SHP77 (cell line): ENCODE measurements around the gene RXFP4.
"Not testable (repeated sequence)": the region's sequence is repeated elsewhere in the genome, so short reads cannot be mapped to it uniquely, and the experiment has no call there.

Experiments used
- DNase-seq, 2 experiments: peaks; one replicate each; lab custom pipeline; 2025; lab: John Stamatoyannopoulos, UW

Gene RXFP4

DNA sequence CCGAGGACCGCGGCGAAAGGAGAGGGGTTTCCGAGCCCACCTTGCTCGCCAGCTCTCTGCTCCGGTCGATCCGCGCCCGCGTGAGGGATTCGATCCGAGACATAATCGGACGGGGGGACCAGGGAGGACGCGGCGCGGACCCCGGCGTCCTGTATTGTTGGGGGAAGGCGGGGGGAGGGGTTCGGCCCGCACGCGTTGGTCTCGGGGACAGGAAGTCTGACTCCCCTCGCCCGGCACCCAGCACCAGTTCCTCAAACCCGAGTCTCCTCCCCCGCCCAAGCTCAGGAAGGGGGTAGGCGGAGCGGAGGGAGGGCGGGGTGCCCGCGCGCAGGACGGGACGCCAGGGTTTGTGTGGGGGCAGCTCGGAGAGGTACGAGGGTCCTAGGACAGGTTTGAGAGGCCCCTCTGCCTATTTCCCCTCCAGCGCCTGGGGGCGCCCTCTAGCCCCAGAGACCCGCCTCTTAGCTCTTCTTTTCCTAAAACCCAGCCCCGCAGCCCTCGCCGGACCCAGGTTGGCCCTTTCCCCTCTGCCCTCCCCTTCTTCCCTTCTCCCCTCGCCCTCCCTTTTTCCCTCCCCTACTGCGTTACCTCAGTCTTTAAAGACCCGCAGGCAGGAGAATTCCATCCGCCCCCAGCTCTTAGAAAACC lies 37.0 kb downstream of the RXFP4 start, which contains the start of gene ARHGEF2:
Gene ARHGEF2, minus strand, starts transcription at position 223 of the 648 bp plus-strand sequence. Its CDS starts 120 bp downstream, at position 103.
- DNase-seq = peak; percentile 70 to 81

DNA sequence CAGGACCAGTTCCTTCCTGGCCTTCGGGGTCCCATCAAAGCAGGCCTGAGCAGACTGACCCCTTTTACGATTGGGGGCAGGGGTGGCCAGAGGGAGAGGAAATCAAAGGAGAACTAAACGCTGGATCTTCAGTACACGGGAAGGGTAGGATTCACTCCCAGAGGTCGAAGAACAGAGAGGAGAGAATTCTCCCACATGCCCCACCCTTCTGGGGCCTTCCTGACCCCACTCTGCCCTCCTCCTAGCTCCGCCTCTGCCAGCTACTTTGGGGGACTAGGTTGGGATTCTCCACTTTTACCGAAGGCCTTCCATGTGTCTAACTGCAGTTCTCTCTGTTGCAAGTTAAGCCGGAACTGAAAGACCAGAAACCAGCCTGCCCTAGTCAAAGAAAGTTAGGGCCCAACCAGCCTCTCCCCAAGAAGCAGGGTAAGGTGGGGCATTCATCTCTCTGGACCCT lies 37.6 kb downstream of the RXFP4 start:
- no peak for DNase-seq

DNA sequence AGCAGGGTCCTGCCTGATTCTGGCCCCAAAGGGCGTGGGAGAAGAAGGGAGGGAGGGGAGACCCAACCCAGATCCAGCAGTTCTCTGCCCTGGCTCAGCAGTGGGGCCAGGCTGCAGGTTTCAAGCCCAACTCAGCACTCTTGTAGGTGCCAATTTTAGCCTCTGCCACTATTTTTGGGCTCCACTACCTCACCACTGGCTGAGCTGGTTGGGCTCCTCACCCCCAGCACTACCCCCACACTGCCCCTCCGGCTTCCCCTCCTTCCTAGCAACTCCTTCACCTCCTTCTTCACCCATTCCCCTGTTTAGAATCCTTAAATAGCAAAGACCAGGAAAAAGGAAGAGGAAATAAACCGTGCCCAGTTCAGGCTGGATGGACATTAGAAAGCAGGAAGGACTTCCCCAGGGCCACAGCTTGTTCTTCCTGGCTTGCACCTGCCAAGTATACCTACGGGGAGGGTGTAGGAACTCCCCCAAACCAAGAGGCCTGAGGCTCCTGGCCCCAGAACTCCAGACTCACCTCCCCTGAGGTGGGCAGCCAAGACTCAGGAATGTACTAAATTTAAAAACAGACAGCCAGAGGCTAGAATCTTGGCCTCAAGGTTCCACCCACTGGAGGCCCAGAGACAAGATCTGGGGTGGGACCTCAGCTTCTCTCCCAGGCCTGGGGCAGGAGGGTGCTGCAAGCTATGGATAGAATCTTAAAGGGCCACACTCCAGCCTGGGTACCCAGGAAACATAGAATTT lies 38.3 kb downstream of the RXFP4 start:
- DNase-seq = no peak

GRCh38 chr1:155981266-155982088 lies 40.0 kb downstream of the RXFP4 start:
- DNase-seq = peak in 1 of 2 experiments; percentile 55

- DNase-seq = no peak
These were observed 40.7 kb downstream of the RXFP4 start for GRCh38 chr1:155982106-155982505.

GRCh38 chr1:155983191-155984024 lies 42.0 kb downstream of the RXFP4 start:
- peak; percentile 76 to 80 for DNase-seq

- DNase-seq = peak; percentile 65 to 70
These were observed 42.9 kb downstream of the RXFP4 start for GRCh38 chr1:155984341-155984740.

DNA sequence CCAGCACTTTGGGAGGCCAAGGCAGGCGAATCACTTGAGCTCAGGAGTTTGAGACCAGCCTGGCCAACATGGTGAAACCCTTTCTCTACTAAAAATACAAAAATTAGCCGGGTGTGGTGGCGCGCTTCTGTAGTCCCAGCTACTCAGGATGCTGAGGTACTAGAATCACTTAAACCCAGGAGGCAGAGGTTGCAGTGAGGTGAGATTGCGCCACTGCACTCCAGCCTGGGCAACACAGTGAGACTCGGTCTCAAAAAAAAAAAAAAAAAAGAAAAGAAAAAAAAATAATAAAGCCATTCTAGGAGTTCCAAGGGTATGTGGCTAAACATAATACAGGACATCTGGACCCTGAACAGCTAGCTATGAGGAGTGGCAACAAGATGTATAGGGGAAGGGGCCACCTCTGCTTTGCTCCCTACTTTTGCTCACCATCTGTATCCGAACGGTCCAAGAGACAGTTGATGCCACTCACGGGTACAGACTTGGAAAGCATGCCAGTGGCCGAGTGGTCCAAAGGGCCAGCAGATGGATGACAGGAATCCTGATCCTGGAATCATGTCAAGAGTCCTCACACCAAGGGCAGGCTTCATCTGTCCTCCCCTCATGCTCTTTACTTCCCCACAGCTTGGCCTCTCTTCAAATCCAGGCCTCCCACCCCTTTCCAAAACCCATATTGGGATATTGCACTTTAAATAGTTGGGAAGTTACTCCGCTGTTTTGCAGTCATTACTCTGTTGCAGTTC lies 43.6 kb downstream of the RXFP4 start:
- DNase-seq = not testable (repeated sequence)

DNA sequence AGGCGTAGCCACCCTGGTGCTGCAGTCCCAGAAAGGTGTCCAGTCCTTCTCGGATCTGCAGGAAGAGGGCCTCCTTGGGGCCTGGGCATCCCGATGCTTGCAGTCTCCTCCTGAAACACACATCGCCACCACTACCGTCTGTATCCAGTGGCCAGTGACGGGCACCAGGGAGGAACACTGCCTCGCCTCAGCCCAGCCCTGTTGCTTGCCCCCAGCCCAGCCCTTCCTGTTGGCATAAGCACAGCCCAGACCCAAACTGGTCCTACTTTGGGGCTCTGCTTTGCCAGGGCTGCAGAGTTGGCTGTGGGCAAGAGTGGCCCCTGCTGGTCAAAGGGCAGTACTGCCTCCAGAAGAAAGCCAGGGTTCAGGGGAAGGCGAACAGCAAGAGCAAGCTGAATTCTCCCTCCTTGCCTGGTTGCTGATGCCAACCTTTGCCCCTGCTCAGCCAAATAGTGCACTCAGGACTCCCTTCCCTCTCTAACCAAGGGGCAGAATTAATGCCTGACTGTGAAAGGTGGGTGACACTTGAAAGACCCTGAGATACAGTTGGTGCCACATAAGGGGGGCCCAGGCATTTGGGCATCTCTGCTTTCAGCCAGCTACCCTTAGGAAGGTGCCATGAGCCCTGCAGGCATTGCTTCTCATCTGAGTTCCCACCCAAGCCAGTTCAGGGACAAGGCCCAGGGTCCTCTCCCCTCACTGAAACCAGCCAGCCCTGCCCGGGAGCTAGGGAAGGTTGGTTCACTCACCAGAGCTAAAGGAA lies 48.0 kb downstream of the RXFP4 start:
- peak; percentile 84 to 91 for DNase-seq

- DNase-seq = no peak
These were observed 48.7 kb downstream of the RXFP4 start for GRCh38 chr1:155990005-155990739.
